Inferior parietal cortex (tissue), 1 donor: Measurements from ENCODE around the gene MID1IP1.
A peak's percentile ranks its signal among the peaks of the same experiment; 100 is the strongest.

Experiments used
- DNase-seq: peaks from one replicate; pipeline ENCODE4 v3.0.0-alpha.2; 2016; ENCODE audit errors: extremely low spot score

Gene MID1IP1

DNA sequence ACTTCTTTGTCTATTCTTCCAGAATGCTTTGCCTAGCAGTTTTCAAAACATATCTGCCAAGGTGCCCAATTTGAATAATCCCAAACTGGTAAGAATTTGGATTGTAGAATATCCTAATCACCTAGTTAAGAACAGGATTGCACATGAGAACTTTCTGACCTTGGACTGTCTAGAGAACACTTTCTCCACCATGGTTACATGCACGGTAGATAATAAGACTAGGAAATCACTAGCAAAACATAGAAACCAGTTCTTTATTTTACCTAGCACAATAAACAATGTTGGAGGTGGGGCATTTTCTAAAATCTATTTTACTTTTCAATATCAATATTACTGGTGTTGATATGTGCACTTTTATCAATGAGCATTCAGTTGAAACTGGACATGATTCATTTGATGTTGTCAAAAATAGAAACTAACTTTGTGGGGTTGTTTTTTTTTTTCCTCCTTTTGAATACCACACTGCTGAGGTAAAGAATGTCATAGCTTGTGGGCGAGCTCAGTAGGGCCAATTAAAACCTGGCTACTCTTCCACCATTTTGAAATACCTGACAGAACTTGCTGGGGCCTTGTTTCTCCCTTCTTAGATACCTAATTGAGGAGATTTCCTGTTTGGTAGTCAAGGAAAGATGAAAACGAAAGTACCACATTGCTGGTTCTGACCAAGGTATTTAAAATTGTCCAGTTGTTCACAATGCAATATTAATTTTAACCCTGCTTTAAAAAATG lies 10.4 kb downstream of the MID1IP1 start:
- no peak for DNase-seq

DNA sequence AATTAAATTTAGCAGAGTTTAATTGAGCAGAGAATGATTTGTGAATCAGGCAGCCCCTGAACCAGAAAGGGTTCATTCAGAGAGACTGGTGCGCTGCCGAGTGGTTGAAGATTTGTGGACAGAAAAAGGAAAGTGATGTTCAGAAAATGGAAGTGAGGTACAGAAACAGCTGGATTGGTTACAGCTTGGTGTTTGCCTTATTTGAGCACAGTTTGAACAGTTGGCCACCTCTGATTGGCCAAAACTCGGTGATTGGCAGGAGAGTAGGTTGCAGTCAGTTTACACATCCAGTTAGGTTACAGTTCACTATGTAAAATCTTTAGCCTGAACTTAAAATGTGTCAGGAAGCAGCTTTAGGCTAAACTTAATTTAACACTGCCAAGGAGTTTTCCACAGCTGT lies 14.9 kb downstream of the MID1IP1 start:
- DNase-seq, result no peak

DNA sequence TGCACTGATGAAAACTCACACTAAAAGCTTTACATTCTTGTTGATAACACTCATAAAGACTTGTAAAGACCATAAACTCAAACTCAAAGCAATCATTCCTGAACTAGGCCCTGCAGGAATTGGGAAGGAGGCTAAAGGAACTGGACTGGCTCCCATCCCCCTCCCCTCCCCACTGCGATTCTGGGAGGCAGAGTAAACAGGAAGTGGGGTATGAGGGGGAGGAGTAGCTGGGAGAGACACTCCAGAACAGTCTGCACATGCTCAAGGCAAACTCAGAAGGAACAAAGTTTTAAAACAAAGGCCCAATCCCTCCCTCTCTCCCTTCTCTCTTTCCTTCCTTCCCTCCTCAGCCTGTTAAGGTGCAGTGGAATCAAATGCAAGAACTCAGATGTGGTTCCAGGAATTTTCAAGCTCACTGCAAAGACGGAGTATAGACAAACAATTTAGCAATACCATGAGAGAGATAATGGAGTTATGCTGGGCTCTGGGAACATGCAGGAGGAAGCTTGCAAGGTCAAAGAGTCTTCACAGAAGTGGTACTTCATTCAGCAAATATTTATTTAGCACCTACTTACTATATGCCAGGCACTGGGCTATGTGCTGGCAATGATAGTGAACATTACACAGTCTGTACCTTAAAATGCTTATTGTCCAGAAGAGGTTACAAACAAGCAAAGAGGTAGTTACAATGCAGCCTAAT lies 15.9 kb downstream of the MID1IP1 start:
- DNase-seq, result no peak

DNA sequence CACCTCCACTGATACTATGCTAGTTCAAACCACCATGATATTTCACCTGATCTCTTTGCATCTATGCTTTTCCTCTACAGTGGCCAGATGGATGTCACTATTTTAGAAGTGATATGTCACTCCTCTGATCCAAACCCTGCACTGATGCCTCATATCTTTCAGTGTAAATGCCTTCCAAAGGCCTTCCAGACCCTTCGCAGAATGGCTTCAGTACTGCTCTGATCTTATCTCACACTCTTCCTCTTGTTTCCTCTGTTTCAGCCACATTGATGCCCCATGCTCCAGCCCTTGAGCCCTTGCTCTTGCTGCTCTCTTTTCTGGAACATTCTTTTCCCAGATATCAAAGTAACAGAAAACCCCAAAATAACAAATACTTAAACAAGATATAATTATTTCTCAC lies 17.9 kb downstream of the MID1IP1 start:
- no peak for DNase-seq

DNA sequence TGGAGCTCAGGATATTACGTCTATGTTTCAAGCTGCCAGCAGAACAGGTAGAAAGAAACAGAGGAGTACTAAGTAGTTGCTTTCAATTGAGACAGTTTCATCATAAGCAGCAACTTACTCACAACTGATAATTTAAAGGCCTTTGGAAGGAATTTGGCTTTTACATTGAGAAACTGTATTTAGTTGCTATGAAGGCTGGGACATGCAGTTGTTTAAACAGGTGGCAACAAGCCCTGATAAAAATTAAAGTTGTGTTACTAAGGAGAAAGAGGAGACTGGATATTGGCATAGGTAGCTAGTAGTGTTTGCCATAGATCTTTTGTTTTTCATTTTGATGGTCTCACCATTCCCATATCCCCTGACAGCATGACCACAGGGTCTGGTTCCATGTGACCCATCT lies 18.4 kb downstream of the MID1IP1 start:
- no peak for DNase-seq

DNA sequence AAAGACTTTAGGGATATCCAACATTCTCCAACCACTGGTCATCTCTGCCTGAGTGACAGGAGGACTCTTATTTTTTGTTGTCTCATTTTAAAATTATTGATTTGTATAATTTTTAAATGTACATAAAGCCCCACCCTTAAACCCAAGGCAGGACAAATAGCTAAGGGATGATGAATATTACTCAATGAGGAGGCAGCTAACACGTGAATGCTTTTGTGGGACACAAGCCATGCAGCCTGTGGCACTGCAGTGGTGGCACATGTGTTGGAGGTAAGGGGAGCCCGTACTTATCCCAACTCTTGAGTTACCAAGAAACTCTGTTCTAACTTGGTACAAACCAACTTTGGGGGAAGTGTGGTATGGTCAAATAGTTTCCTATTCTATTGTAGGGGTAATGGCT lies 19.5 kb downstream of the MID1IP1 start:
- DNase-seq, result no peak

DNA sequence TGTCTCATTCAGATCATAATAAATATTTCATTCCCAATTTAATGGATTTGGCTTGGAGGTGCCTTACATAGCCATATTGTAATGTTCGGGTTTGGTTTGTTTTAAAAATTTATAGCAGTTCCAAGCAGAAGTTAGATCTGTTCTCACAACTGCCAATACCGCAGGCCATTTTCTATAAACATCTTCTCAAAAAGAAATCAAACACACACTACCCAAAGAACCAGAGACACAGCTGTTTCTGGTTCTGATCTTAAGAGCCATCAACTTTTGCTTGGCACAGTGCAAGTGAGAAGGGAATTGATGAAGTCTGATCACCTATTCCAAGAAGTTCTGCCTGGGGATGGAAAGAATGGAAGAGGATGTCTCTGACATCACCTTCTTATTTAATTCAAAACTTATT lies 22.9 kb downstream of the MID1IP1 start:
- no peak for DNase-seq

DNA sequence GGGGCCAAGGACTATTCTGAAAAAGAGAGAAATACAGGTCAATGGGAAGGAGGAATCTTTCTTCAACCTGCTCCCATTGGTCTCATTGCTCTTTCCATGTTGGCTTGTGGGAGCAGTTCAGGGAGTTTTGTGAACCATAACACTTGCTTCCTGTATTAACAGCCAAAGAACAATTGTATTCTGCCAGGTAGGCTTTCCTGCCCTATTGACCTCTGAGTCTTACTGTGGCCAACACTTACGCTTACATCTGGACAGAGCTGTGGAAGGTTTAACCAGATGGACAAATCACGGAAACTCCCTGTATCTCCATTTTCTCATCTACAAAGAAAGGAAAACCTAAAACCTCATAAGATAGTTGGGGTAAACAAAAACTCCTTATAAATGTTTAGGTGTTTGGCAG lies 30.7 kb downstream of the MID1IP1 start:
- DNase-seq, result no peak

DNA sequence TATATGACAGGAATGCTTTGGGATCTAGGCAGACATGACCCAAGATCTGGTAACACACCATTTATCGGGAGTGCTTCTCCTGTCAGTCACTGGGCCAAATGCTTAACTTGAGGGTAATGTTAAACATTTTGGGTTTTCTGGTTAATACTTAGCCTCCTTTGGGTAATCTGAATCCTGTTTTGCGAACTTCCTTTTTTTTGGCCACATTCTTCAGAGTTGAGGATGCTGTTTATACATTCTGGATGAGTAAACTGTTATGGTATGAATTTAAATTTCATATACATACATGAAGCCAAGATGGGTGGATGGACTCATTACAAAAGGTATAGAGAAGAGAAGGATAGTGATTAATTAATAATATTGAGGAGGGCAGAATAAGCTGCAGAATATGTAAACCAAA lies 36.1 kb downstream of the MID1IP1 start:
- no peak for DNase-seq

DNA sequence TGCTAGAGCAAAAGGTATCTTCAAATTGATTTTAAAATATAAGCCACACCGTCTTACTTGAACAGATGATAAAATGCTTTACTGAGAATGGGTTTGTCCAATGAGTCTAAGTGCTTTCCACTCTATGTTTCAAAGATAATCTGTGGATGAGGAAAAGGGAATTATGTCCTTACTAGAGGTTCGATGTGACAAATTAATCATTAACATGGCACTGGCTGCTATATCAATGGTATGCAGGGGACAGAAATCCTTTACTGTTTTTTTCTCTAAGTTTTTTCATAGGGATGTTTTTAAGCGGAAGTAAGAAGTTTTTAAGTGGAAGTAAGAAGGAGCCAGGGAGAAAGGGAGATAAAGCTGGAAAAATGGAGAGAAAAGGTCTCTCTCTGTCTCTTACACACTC lies 38.0 kb downstream of the MID1IP1 start:
- DNase-seq, result no peak

DNA sequence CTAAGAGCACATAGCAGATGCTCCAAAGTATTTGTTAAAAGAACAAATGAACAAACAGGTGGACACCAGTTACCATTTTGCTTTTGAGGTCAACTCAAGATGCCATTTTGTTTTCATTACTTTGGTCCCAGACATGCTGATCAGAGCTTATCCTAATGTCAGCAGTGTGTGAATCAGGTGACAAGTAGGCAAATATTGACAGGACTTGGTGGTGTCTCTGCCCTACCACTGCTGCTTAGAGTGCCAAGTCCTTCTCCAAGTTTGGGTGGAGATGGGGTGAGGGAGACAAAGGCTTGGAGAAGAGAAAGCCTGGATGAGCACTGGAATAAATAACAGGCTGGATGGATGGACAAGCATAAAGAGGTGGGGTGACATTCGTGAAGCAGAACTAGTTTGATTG lies 38.7 kb downstream of the MID1IP1 start:
- DNase-seq, result no peak

DNA sequence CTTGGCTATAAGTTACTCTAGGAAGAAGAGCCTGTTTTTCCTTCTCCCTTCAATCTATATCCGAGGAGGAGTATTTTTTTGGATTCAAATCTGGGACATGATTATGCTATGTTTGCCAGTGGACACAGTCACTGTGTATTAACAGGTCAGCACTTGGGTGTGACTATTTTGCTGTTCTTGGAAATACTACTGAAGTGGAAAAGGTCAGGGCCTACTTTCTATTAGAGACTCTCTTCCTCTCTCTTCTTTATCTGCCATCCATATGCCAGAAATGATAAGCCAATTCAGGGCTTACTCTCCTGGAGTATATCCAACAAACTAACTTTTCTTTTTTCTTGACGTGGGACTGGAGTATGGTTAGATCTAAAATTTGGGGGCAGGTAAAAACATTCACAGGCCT lies 40.5 kb downstream of the MID1IP1 start:
- DNase-seq, result no peak

DNA sequence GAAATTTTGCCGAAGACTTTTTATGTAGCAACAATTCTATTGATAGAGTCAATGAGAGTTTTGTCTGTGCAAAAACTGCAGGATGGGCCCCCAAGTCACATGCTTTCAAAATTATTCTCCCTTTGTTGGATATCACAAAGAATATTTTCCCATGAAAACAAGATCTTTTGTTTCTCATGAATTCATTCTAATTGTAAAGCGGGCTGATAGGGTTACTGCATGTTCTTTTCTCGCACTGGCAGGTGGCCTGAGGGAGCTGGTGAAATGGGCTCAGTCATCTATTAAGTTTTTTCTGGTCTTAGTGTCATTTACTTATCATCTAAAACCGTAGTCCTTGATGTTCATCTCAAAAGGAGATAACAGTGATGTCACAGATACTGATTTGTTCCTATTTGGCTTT lies 44.2 kb downstream of the MID1IP1 start:
- peak; percentile 11 for DNase-seq

DNA sequence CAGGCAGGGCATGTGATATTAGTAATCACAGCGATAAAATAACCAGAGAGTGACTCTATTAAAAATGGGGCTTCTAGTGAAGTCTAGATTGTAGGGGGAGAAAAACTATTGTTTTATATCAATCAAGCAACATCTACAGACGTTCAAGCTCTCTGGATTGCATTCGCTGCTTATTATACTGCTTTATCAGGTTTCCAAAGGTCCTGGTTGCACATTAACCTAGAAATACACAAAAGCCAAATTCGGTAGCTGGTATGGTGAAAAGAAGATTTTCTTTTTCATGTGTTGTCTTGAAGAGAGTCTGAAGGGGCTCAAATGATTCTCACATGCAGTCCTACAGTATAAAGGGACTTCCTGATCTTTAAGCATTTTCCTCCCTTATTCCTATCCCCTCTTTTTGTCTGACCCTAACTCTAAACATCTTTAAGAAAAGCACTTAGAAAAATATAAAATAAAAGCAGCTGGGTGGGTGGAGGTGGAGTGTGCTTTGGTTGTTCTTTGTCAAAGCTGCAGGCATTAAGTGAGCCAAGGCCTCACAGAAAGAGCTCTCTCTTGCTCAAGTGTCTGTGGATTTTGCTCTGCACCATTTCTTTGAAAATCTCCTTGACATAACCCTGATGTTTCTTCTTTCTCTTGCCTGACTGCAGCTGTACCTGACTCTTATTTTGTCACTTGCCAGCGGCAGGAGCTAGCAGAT lies 46.1 kb downstream of the MID1IP1 start:
- DNase-seq, result no peak

DNA sequence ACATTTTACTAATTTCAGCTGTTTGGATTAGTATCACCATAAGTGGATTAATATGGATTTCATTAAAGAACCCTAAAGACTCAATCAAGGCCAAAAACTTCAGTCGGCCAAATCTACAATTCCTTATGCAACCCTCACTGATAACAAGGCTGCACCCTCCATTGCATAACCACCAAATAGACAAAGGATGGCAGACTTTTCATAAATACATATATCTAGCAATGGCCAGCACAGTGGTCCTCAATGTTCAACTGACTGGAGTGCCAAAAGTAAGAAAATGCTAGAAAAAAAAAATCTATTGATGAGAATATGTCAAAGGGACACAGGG lies 46.6 kb downstream of the MID1IP1 start:
- DNase-seq, result no peak

DNA sequence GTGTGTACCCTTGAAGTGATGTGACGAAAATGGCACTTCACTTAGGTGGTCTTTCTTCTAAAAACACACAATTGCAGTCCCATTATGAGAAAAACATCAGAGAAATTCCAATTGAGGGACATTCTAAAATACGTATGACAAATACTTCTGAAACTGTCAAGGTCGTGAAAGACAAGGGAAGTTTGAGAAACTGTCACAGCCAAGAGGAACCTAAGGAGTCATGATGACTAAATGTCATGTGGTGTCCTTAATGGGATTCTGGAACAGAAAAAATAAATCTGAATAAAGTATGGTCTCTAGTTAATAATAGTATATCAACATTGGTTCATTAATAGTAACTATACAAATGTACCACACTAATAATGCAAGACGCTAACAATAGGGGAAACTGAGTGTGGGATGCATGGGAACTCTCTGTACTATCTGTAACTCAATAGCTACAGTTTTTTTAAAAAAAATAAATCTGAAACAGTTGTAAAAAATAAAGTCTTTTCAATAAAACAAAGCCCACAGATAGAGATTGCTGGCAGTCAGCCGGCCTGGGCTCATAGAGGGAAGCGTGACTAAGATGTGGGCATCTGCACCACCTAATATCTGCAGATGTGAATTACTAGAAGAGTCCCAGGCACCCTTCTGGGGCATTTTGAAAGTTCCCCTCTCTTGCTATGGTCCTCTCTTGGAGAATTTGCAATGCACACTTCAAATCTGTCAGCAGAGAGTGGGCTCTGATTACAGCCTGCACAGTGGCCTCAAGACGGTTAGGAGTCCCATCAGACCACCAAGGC lies 47.6 kb downstream of the MID1IP1 start:
- no peak for DNase-seq

DNA sequence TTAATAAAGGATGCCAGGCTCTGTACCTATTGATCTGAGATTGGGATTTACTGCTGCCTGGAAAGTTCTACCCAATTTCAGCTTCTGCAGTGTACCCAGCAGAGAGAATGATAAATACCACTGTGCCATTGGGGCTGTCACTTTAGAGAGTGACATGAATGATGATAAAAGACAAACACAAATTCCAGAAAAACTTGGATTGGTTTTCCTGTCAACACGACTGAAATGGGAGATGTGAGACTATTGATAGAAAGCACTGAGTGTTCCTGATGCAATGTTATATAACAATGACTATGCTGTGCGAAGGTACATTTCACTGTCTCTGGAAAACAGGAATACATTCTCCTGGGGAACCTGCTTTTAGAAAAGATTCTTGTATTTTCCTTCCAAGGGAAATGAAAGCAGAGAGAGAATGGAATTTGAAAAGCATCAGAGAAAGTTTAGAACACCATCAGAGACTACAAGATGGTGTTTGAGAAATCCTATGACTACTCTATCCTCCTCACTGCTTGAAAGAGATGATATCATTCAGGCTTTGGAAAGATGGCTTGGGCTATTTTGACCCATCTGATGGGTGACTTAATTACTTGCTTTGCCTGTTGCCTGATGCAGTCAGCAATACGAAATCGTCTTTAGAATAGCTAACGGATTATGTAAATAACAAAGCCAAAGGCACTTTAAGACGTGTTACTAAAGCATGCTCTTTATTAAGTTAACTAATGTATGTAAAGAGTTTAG lies 49.7 kb downstream of the MID1IP1 start:
- DNase-seq, result peak; percentile 34

DNA sequence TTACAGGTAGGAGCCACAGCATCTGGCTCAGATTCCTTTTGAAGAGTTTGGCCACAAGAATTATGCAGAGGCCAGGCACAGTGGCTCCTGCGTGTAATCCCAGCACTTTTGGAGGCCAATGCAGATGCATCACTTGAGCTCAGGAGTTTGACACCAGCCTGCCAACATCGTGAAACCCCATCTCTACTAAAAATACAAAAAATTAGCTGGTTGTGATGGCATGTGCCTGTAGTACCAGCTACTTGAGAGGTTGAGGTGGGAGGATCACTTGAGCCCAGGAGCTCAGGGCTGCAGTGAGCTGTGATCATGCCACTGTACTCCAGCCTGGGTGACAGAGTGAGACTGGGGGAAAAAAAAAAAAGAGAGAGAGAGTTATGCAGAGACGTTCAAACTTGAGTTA lies 53.0 kb downstream of the MID1IP1 start:
- no peak for DNase-seq
